HL-60/S4 treated with phorbol 12-myristate 13-acetate at 8.2 ng/mL for 4 days and 3 days (cell line): ENCODE measurements around the gene FANCC.

ENCODE experiments used
- in situ Hi-C: fragments of 300-500 bp; cut with MboI; formaldehyde crosslinking; loops from 2 replicates; pipeline ENCODE4 v1.15.0; 2022; ENCODE audit warnings: low sequenced_read_pairs

The FANCC gene

GRCh38 chr9:95317119-95317892 lies at the start of gene FANCC:
Gene FANCC, minus strand, starts transcription at chr9:95317709. Its CDS starts 68,418 bp downstream, at chr9:95249291.
- in situ Hi-C loops, result no loop called here

- in situ Hi-C loops, result no loop called here
These were observed 49.3 kb upstream of the FANCC start for GRCh38 chr9:95366731-95367325.

- in situ Hi-C loops, result no loop called here
These were observed 48.3 kb upstream of the FANCC start for GRCh38 chr9:95365766-95366165.

- in situ Hi-C loops, result no loop called here
These were observed 45.7 kb upstream of the FANCC start for GRCh38 chr9:95363051-95363841.

- in situ Hi-C loops, result no loop called here
These were observed 43.4 kb upstream of the FANCC start for GRCh38 chr9:95360866-95361265.

GRCh38 chr9:95357316-95357715 lies 39.8 kb upstream of the FANCC start:
- in situ Hi-C loops, result no loop called here

- in situ Hi-C loops, result no loop called here
These were observed 38.0 kb upstream of the FANCC start for GRCh38 chr9:95355500-95355899.

GRCh38 chr9:95351051-95351450 lies 33.5 kb upstream of the FANCC start:
- in situ Hi-C loops, result no loop called here

GRCh38 chr9:95350266-95350665 lies 32.8 kb upstream of the FANCC start:
- in situ Hi-C loops, result no loop called here

- in situ Hi-C loops, result no loop called here
These were observed 31.9 kb upstream of the FANCC start for GRCh38 chr9:95349091-95350038.

GRCh38 chr9:95346021-95346420 lies 28.5 kb upstream of the FANCC start:
- in situ Hi-C loops, result no loop called here

- in situ Hi-C loops, result no loop called here
These were observed 27.3 kb upstream of the FANCC start for GRCh38 chr9:95344735-95345325.

- in situ Hi-C loops, result no loop called here
These were observed 26.3 kb upstream of the FANCC start for GRCh38 chr9:95343725-95344287.

GRCh38 chr9:95342571-95342970 lies 25.1 kb upstream of the FANCC start:
- in situ Hi-C loops, result no loop called here

- in situ Hi-C loops, result no loop called here
These were observed 23.9 kb upstream of the FANCC start for GRCh38 chr9:95341293-95341962.

- in situ Hi-C loops, result no loop called here
These were observed 20.7 kb upstream of the FANCC start for GRCh38 chr9:95338243-95338642.

- in situ Hi-C loops, result no loop called here
These were observed 18.8 kb upstream of the FANCC start for GRCh38 chr9:95336281-95336680.

- in situ Hi-C loops, result no loop called here
These were observed 15.9 kb upstream of the FANCC start for GRCh38 chr9:95333426-95333825.

- in situ Hi-C loops, result no loop called here
These were observed 15.4 kb upstream of the FANCC start for GRCh38 chr9:95332860-95333259.
